ENCODE measurements around the gene TRIM36. TPM values are rescaled to one million over a fixed set of nuclear protein-coding genes. Genes with fewer than 3 reads are reported as not detected.

Gene TRIM36
- total and polyA plus RNA-seq, 2 donors (not counting 1 experiment from before 2014, with no cell fraction given) = 0.22 to 1.6 TPM

GRCh38 chr5:115202952-115203351 is 33.2 kb upstream of the TRIM36 start:
- DNase-seq (no peak), ATAC-seq (ENCODE audit: low read depth) (no peak)
- Histone ChIP-seq H4K20me1 (ENCODE audit: control insufficient read depth, insufficient read depth, low read length, poor library complexity, severe bottlenecking) (no peaks in the 10 kb centered on the region), H3K4me3 (ENCODE audit: control extremely low read depth in 1 of 5, extremely low read depth in 1 of 5, insufficient read depth in 1 of 5, low read depth in 2 of 5, low read length in 4 of 5) (no peak overlapping the region), H3K4me1 (ENCODE audit: control insufficient read depth in 2 of 2, insufficient read depth in 2 of 2, low read length in 2 of 2) (peaks cover 0 to under 1% of the 10 kb centered on the region in 2 donors), H3K79me2 (ENCODE audit: control insufficient read depth, insufficient read depth, low read length) (no peaks in the 10 kb centered on the region), H2AFZ (ENCODE audit: insufficient read depth, low read depth, low read length, poor library complexity, severe bottlenecking) (no peak overlapping the region), H3K27ac (ENCODE audit: low read length in 2 of 2) (no peak overlapping the region), H3K4me2 (replicated peaks; ENCODE audit: low read depth, low read length, poor library complexity, severe bottlenecking) (no peak overlapping the region), H3K9me3 (ENCODE audit: control extremely low read depth in 1 of 3, control insufficient read depth in 2 of 3, insufficient read depth in 1 of 3, low read length in 2 of 3) (no peaks in the 10 kb centered on the region), H3K36me3 (replicated peaks in 1 of 2; ENCODE audit: control extremely low read depth in 1 of 2, control insufficient read depth in 1 of 2, extremely low read depth in 1 of 2, insufficient read depth in 2 of 2, low read length in 1 of 2) (peaks cover 0 to 1% of the 10 kb centered on the region in 2 experiments), H3K27me3 (replicated peaks in 1 of 4; ENCODE audit: control extremely low read depth in 1 of 4, control insufficient read depth in 3 of 4, insufficient read depth in 4 of 4, low read length in 3 of 4) (no peaks in the 10 kb centered on the region), H3K9ac (ENCODE audit: low read length) (no peak overlapping the region)
- intact Hi-C loops (cut with micrococcal nuclease) = loop anchor here (2.0 kb wide), 1 partner anchor 18 kb away; no protein-coding TSS in a partner anchor
- Mint-ChIP-seq H3K9me3 (ENCODE audit: insufficient read depth) (no peaks in the 10 kb centered on the region), H3K4me3 (no peak overlapping the region), H3K27ac (no peak overlapping the region), H3K4me1 (no peaks in the 10 kb centered on the region), H3K27me3 (no peaks in the 10 kb centered on the region)
- TF ChIP-seq CTCF (IDR thresholded peaks at IDR 0.05) = no peak
- TF ChIP-seq EZH2 (IDR thresholded peaks at IDR 0.05; ENCODE audit: borderline replicate concordance, insufficient read depth, low read depth, low read length, poor library complexity, severe bottlenecking) = no peak
- ChIA-PET POLR2A (no interaction called here), CTCF (no interaction called here)
- WGBS (ENCODE audit: insufficient coverage) = 100% methylated on average over 1 of the region's 1 CpG

GRCh38 chr5:115196161-115196560 is 26.5 kb upstream of the TRIM36 start:
- no peaks in the 10 kb centered on the region for H3K9me3 ChIP-seq (ENCODE audit: control extremely low read depth in 1 of 3, control insufficient read depth in 2 of 3, insufficient read depth in 1 of 3, low read length in 2 of 3)
- H3K27me3 ChIP-seq (replicated peaks in 1 of 4; ENCODE audit: control extremely low read depth in 1 of 4, control insufficient read depth in 3 of 4, insufficient read depth in 4 of 4, low read length in 3 of 4) = no peaks in the 10 kb centered on the region
- H4K20me1 ChIP-seq (ENCODE audit: control insufficient read depth, insufficient read depth, low read length, poor library complexity, severe bottlenecking) = no peaks in the 10 kb centered on the region
- POLR2A ChIA-PET = no interaction called here
- intact Hi-C loops (cut with micrococcal nuclease) = no loop called here
- CTCF ChIA-PET = interaction anchor here (0.5 kb wide), 1 partner anchor 957 kb away, joined by 3 read pairs; no protein-coding TSS in a partner anchor
- H2AFZ ChIP-seq (ENCODE audit: insufficient read depth, low read depth, low read length, poor library complexity, severe bottlenecking) = no peak overlapping the region
- no peak overlapping the region for H3K4me2 ChIP-seq (replicated peaks; ENCODE audit: low read depth, low read length, poor library complexity, severe bottlenecking)
- Mint-ChIP-seq H3K4me1 (no peaks in the 10 kb centered on the region), H3K4me3 (no peak overlapping the region), H3K27me3 (peaks cover 7% of the 10 kb centered on the region), H3K27ac (no peak overlapping the region), H3K9me3 (ENCODE audit: insufficient read depth) (no peaks in the 10 kb centered on the region)
- H3K79me2 ChIP-seq (ENCODE audit: control insufficient read depth, insufficient read depth, low read length) = no peaks in the 10 kb centered on the region
- H3K4me3 ChIP-seq (ENCODE audit: control extremely low read depth in 1 of 5, extremely low read depth in 1 of 5, insufficient read depth in 1 of 5, low read depth in 2 of 5, low read length in 4 of 5) = no peak overlapping the region
- no peaks in the 10 kb centered on the region for H3K4me1 ChIP-seq (ENCODE audit: control insufficient read depth in 2 of 2, insufficient read depth in 2 of 2, low read length in 2 of 2)
- H3K27ac ChIP-seq (ENCODE audit: low read length in 2 of 2) = no peak overlapping the region
- DNase-seq (no peak), ATAC-seq (ENCODE audit: low read depth) (no peak)
- no peak for TF ChIP-seq EZH2 (IDR thresholded peaks at IDR 0.05; ENCODE audit: borderline replicate concordance, insufficient read depth, low read depth, low read length, poor library complexity, severe bottlenecking)
- no peak for TF ChIP-seq CTCF (IDR thresholded peaks at IDR 0.05)
- H3K9ac ChIP-seq (ENCODE audit: low read length) = no peak overlapping the region
- no peaks in the 10 kb centered on the region for H3K36me3 ChIP-seq (replicated peaks in 1 of 2; ENCODE audit: control extremely low read depth in 1 of 2, control insufficient read depth in 1 of 2, extremely low read depth in 1 of 2, insufficient read depth in 2 of 2, low read length in 1 of 2)
- WGBS (ENCODE audit: insufficient coverage) = 94% methylated on average over 3 of the region's 3 CpGs

Data from B cell (primary cell).